Activated B cell treated with CpG ODN at 0.5 μM for 24 hours (primary cell): ENCODE measurements around the gene TSPAN7. TPM values are rescaled to one million over a fixed set of nuclear protein-coding genes. Genes with fewer than 3 reads are reported as not detected.

Experiments used
- ATAC-seq: fragments of 200-7000 bp; cut with Tn5 transposase; one replicate; pipeline ENCODE4 v1.10.0; 2021; ENCODE audit warnings: low read depth, mild to moderate bottlenecking, moderate library complexity
- CTCF ChIA-PET: fragments of 350-600 bp; sonication (Branson Sonifier 250); formaldehyde crosslinking; loops from one replicate; lab custom pipeline; 2021; ENCODE audit warnings: antibody characterized with exemption; lab: Charles Lee
- POLR2A ChIA-PET: fragments of 350-600 bp; sonication (Branson Sonifier 250); formaldehyde crosslinking; loops from one replicate; lab custom pipeline; 2021; ENCODE audit warnings: antibody characterized with exemption; lab: Charles Lee
- DNase-seq: peaks from one replicate; pipeline ENCODE4 v3.0.0; 2022
- H3K27ac Mint-ChIP-seq: one replicate; pipeline ENCODE4 v1.8.0; 2020; ENCODE audit warnings: mixed read lengths
- H3K27me3 Mint-ChIP-seq: one replicate; pipeline ENCODE4 v1.8.0; 2021; ENCODE audit warnings: mixed read lengths
- H3K36me3 Mint-ChIP-seq: one replicate; pipeline ENCODE4 v1.8.0; 2021; ENCODE audit warnings: low read depth, mixed read lengths
- H3K4me1 Mint-ChIP-seq: one replicate; pipeline ENCODE4 v1.8.0; 2021; ENCODE audit warnings: mixed read lengths
- H3K4me3 Mint-ChIP-seq: one replicate; pipeline ENCODE4 v1.8.0; 2020; ENCODE audit warnings: mild to moderate bottlenecking, mixed read lengths
- H3K9me3 Mint-ChIP-seq: one replicate; pipeline ENCODE4 v1.8.0; 2020; ENCODE audit warnings: mixed read lengths
- CTCF ChIP-seq: fragments of 200-600 bp; IDR thresholded peaks from one replicate; pipeline ENCODE4 v1.8.0; 2022; ENCODE audit warnings: antibody characterized with exemption, mild to moderate bottlenecking
- intact Hi-C: fragments of 100-400 bp; cut with micrococcal nuclease; formaldehyde crosslinking; loops from one replicate; pipeline ENCODE4 v1.15.1; 2024
- total RNA-seq: library from RNA; stranded (reverse); gene quantifications from 2 replicates; pipeline ENCODE4 v1.2.3, GENCODE V29; 2022

Gene TSPAN7
- total RNA-seq, 1 donor from 2014 or later, result not detected

- DNase-seq (no peak), ATAC-seq (no peak)
- TF ChIP-seq CTCF, result no peak
- no peak overlapping the region for H3K27ac Mint-ChIP-seq
- H3K36me3 Mint-ChIP-seq, result no peaks in the 10 kb centered on the region
- H3K4me3 Mint-ChIP-seq, result no peak overlapping the region
- H3K4me1 Mint-ChIP-seq, result no peaks in the 10 kb centered on the region
- CTCF ChIA-PET, result no interaction called here
- H3K9me3 Mint-ChIP-seq, result no peaks in the 10 kb centered on the region
- intact Hi-C loops, result no loop called here
- peaks cover 2% of the 10 kb centered on the region for H3K27me3 Mint-ChIP-seq
- POLR2A ChIA-PET, result no interaction called here
Observed at GRCh38 chrX:38570396-38570795, 9.1 kb downstream of the TSPAN7 start.

GRCh38 chrX:38571058-38571457 lies 9.7 kb downstream of the TSPAN7 start:
- DNase-seq (no peak), ATAC-seq (no peak)
- Mint-ChIP-seq H3K4me3 (no peak overlapping the region), H3K9me3 (no peaks in the 10 kb centered on the region), H3K36me3 (no peaks in the 10 kb centered on the region), H3K27ac (no peak overlapping the region), H3K27me3 (peaks cover 2% of the 10 kb centered on the region), H3K4me1 (no peaks in the 10 kb centered on the region)
- ChIA-PET CTCF (no interaction called here), POLR2A (no interaction called here)
- no peak for TF ChIP-seq CTCF
- intact Hi-C loops, result no loop called here

- peaks cover 2% of the 10 kb centered on the region for H3K27me3 Mint-ChIP-seq
- H3K4me1 Mint-ChIP-seq, result no peaks in the 10 kb centered on the region
- H3K9me3 Mint-ChIP-seq, result no peaks in the 10 kb centered on the region
Observed at GRCh38 chrX:38574858-38575257, 13.5 kb downstream of the TSPAN7 start.

GRCh38 chrX:38575888-38576287 lies 14.5 kb downstream of the TSPAN7 start:
- Mint-ChIP-seq H3K9me3 (no peaks in the 10 kb centered on the region), H3K4me1 (no peaks in the 10 kb centered on the region), H3K36me3 (no peaks in the 10 kb centered on the region), H3K27me3 (peaks cover 2% of the 10 kb centered on the region), H3K4me3 (no peak overlapping the region), H3K27ac (no peak overlapping the region)
- intact Hi-C loops, result no loop called here
- DNase-seq (no peak), ATAC-seq (no peak)
- ChIA-PET CTCF (no interaction called here), POLR2A (no interaction called here)
- no peak for TF ChIP-seq CTCF

More at GRCh38 chrX:38574858-38575257, 13.5 kb downstream of the TSPAN7 start:
- CTCF ChIA-PET, result no interaction called here
- no peaks in the 10 kb centered on the region for H3K36me3 Mint-ChIP-seq
- no peak overlapping the region for H3K27ac Mint-ChIP-seq
- TF ChIP-seq CTCF, result no peak
- POLR2A ChIA-PET, result no interaction called here
- DNase-seq (no peak), ATAC-seq (no peak)
- intact Hi-C loops, result no loop called here
- H3K4me3 Mint-ChIP-seq, result no peak overlapping the region

GRCh38 chrX:38577738-38578137 lies 16.4 kb downstream of the TSPAN7 start:
- Mint-ChIP-seq H3K9me3 (no peaks in the 10 kb centered on the region), H3K4me1 (no peaks in the 10 kb centered on the region), H3K27me3 (no peaks in the 10 kb centered on the region), H3K27ac (no peak overlapping the region), H3K4me3 (no peak overlapping the region), H3K36me3 (no peaks in the 10 kb centered on the region)
- ATAC-seq, result no peak
- CTCF ChIA-PET, result no interaction called here
- POLR2A ChIA-PET, result no interaction called here
- TF ChIP-seq CTCF, result no peak
- intact Hi-C loops, result no loop called here
- no peak for DNase-seq
